HepG2 (cell line): Measurements from ENCODE around the gene YAP1. TPM values are rescaled to one million over a fixed set of nuclear protein-coding genes. Genes with fewer than 3 reads are reported as not detected.

Experiments
- ARID5B ChIP-seq: IDR thresholded peaks from 2 replicates; pipeline ENCODE4 v1.4.0; 2020; ENCODE audit warnings: mild to moderate bottlenecking, missing genetic modification reagents
- CEBPG ChIP-seq: IDR thresholded peaks from 2 replicates; pipeline ENCODE4 v1.6.1; 2016
- CREB1 ChIP-seq, 2 experiments: fragments of 450-650 bp in 1 of 2; IDR thresholded peaks; 2 replicates each; pipeline ENCODE4 v1.6.1; 2016 to 2017; ENCODE audit warnings: control low read depth in 1 of 2, mild to moderate bottlenecking in 1 of 2, missing compliant biosample characterization in 1 of 2, missing genetic modification characterization in 1 of 2
- GFI1 ChIP-seq: sonication (generic); formaldehyde crosslinking; IDR thresholded peaks from 2 replicates; pipeline ENCODE4 v1.5.0; 2020; ENCODE audit warnings: missing genetic modification reagents, mild to moderate bottlenecking, borderline replicate concordance
- GTF3A ChIP-seq: sonication (generic); formaldehyde crosslinking; conservative IDR thresholded peaks from 2 replicates; pipeline ENCODE4 v1.4.0; 2020; ENCODE audit warnings: mild to moderate bottlenecking, missing genetic modification reagents
- RBFOX2 ChIP-seq: fragments of 200-400 bp; formaldehyde crosslinking; IDR thresholded peaks from 2 replicates; pipeline ENCODE4 v1.6.1; 2017; ENCODE audit warnings: low read depth, mild to moderate bottlenecking, low read length
- TCF7 ChIP-seq: sonication (generic); IDR thresholded peaks from 2 replicates; pipeline ENCODE4 v1.6.1; 2016; ENCODE audit warnings: antibody characterized with exemption, low read depth
- ZEB1 ChIP-seq: IDR thresholded peaks from 2 replicates; pipeline ENCODE4 v1.6.1; 2012; ENCODE audit warnings: mild to moderate bottlenecking, low read depth, inconsistent platforms; ENCODE audit not compliant: insufficient replicate concordance
- ZHX1 ChIP-seq: sonication (generic); formaldehyde crosslinking; IDR thresholded peaks from 2 replicates; pipeline ENCODE4 v1.8.1; 2022; ENCODE audit warnings: low read depth, mild to moderate bottlenecking, missing genetic modification reagents
- ZNF580 ChIP-seq: IDR thresholded peaks from 2 replicates; pipeline ENCODE4 v1.6.1; 2016; ENCODE audit warnings: low read depth, borderline replicate concordance
- ZNF737 ChIP-seq: sonication (generic); formaldehyde crosslinking; IDR thresholded peaks from 2 replicates; pipeline ENCODE4 v1.5.0; 2020; ENCODE audit warnings: missing genetic modification reagents, mild to moderate bottlenecking, borderline replicate concordance
- ZNF749 ChIP-seq: sonication (generic); formaldehyde crosslinking; IDR thresholded peaks from 2 replicates; pipeline ENCODE4 v1.8.0; 2022; ENCODE audit warnings: mild to moderate bottlenecking, missing genetic modification reagents, moderate library complexity, borderline replicate concordance
- ZSCAN21 ChIP-seq: sonication (generic); formaldehyde crosslinking; IDR thresholded peaks from 2 replicates; pipeline ENCODE4 v1.8.0; 2022; ENCODE audit warnings: mild to moderate bottlenecking, missing genetic modification reagents, moderate library complexity, borderline replicate concordance
- polyA plus RNA-seq, 8 experiments: library from polyadenylated mRNA; depleted of rRNA in 3 of 8; stranded (reverse) in 7 of 8; unstranded in 1 of 8; fragments of >200 nt; fragmentation: Illumina TruSeq in 4 of 8; extraction: Trizol in 4 of 8; gene quantifications; 2 replicates each; pipeline versions ENCODE4 v1.2.1 to v1.2.3, GENCODE V29; 2011 to 2016; ENCODE audit warnings: low read depth in 4 of 8, missing spikeins in 1 of 8, mixed read lengths in 1 of 8; ENCODE audit not compliant: insufficient read depth in 1 of 8
- total RNA-seq, 5 experiments: library from RNA; depleted of rRNA; stranded (reverse); fragments of >200 nt; fragmentation: Illumina TruSeq; extraction: Trizol; gene quantifications; 2 replicates each; pipeline ENCODE4 v1.2.3, GENCODE V29; 2016; ENCODE audit warnings: low read depth in 1 of 5
- TF ChIP-seq, protein P1 (sequence below), 2 experiments: sonication (generic) in 1 of 2; formaldehyde crosslinking in 1 of 2; IDR thresholded peaks; 2 replicates each; pipeline versions ENCODE4 v1.4.0 to v1.6.1; 2016 to 2020; ENCODE audit warnings: borderline replicate concordance in 1 of 2, low read depth in 1 of 2, mild to moderate bottlenecking in 1 of 2, missing genetic modification reagents in 1 of 2
- TF ChIP-seq, protein P2 (sequence below): IDR thresholded peaks from 2 replicates; pipeline ENCODE4 v1.6.1; 2012; ENCODE audit warnings: low read depth, low read length, improper control_type of control experiment

YAP1 gene
- total and polyA plus RNA-seq, 2 of the 13 experiments (the other 11 are each of a cell fraction or from before 2014, with no cell fraction given), result 59.5 to 91.0 TPM

- TF ChIP-seq, protein P1, sequence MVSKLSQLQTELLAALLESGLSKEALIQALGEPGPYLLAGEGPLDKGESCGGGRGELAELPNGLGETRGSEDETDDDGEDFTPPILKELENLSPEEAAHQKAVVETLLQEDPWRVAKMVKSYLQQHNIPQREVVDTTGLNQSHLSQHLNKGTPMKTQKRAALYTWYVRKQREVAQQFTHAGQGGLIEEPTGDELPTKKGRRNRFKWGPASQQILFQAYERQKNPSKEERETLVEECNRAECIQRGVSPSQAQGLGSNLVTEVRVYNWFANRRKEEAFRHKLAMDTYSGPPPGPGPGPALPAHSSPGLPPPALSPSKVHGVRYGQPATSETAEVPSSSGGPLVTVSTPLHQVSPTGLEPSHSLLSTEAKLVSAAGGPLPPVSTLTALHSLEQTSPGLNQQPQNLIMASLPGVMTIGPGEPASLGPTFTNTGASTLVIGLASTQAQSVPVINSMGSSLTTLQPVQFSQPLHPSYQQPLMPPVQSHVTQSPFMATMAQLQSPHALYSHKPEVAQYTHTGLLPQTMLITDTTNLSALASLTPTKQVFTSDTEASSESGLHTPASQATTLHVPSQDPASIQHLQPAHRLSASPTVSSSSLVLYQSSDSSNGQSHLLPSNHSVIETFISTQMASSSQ (IDR thresholded peaks at IDR 0.05; ENCODE audit: low read depth), result 0 out of 2 replicates have a peak, but pooled peaks have one; percentile 29
- TF ChIP-seq, protein P1 (CRISPR knock-in tag; IDR thresholded peaks at IDR 0.05; ENCODE audit: borderline replicate concordance), result no peak
- no peak for TF ChIP-seq ZNF737
- no peak for TF ChIP-seq ZHX1 (CRISPR knock-in tag)
- TF ChIP-seq ARID5B (CRISPR knock-in tag), result peak; percentile 40; the same call in 1 of the 2 replicates
- no peak for TF ChIP-seq GFI1
- peak; percentile 72 for TF ChIP-seq ZEB1
- peak; percentile 75 for TF ChIP-seq CEBPG (CRISPR knock-in tag)
- TF ChIP-seq ZNF580, result no peak
- TF ChIP-seq RBFOX2, result peak; percentile 46; the same call in 1 of the 2 replicates
- TF ChIP-seq CREB1 (IDR thresholded peaks at IDR 0.05), result no peak
- TF ChIP-seq CREB1 (CRISPR knock-in tag; IDR thresholded peaks at IDR 0.05), result peak; percentile 60
- 0 out of 2 replicates have a peak, but pooled peaks have one; percentile 9 for TF ChIP-seq ZNF749
- TF ChIP-seq ZSCAN21 (CRISPR knock-in tag), result no peak
- TF ChIP-seq GTF3A, result no peak
- TF ChIP-seq TCF7, result peak; percentile 51; the same call in 1 of the 2 replicates
- TF ChIP-seq, protein P2, sequence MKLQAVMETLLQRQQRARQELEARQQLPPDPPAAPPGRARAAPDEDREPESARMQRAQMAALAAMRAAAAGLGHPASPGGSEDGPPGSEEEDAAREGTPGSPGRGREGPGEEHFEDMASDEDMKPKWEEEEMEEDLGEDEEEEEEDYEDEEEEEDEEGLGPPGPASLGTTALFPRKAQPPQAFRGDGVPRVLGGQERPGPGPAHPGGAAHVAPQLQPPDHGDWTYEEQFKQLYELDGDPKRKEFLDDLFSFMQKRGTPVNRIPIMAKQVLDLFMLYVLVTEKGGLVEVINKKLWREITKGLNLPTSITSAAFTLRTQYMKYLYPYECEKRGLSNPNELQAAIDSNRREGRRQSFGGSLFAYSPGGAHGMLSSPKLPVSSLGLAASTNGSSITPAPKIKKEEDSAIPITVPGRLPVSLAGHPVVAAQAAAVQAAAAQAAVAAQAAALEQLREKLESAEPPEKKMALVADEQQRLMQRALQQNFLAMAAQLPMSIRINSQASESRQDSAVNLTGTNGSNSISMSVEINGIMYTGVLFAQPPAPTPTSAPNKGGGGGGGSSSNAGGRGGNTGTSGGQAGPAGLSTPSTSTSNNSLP, result peak; percentile 19; the same call in 1 of the 2 replicates
Observed at GRCh38 chr11:102191832-102192231, 81.6 kb downstream of the YAP1 start (continued).
